H9 (cell line): ENCODE measurements around the gene IFT52. TPM values are rescaled to one million over a fixed set of nuclear protein-coding genes. Genes with fewer than 3 reads are reported as not detected.

ENCODE experiments used
- DNase-seq: peaks from one replicate; pipeline ENCODE4 v3.0.0-alpha.2; 2017
- H2AFZ ChIP-seq: one replicate; pipeline ENCODE4 v1.6.1; 2013; ENCODE audit warnings: mild to moderate bottlenecking, low read length, control low read depth, moderate library complexity
- H2AK5ac ChIP-seq: 2 replicates; pipeline ENCODE4 v1.6.1; 2013; ENCODE audit warnings: low read length, control low read depth, mixed read lengths; ENCODE audit not compliant: insufficient read length
- H2BK120ac ChIP-seq: one replicate; pipeline ENCODE4 v1.6.1; 2013; ENCODE audit warnings: low read depth, mild to moderate bottlenecking, low read length, control low read depth, inconsistent platforms; ENCODE audit not compliant: poor library complexity, severe bottlenecking
- H2BK12ac ChIP-seq: 2 replicates; pipeline ENCODE4 v1.6.1; 2013; ENCODE audit warnings: low read length, control low read depth, mixed read lengths, low read depth; ENCODE audit not compliant: insufficient read length
- H2BK15ac ChIP-seq: 2 replicates; pipeline ENCODE4 v1.6.1; 2013; ENCODE audit warnings: low read depth, low read length, control low read depth
- H2BK20ac ChIP-seq: one replicate; pipeline ENCODE4 v1.6.1; 2013; ENCODE audit warnings: low read depth, mild to moderate bottlenecking, low read length, control low read depth, inconsistent platforms; ENCODE audit not compliant: poor library complexity, severe bottlenecking
- H2BK5ac ChIP-seq: 2 replicates; pipeline ENCODE4 v1.6.1; 2013; ENCODE audit warnings: low read length, control low read depth, mixed read lengths; ENCODE audit not compliant: insufficient read length
- H3K14ac ChIP-seq: 2 replicates; pipeline ENCODE4 v1.6.1; 2013; ENCODE audit warnings: low read length, control low read depth; ENCODE audit not compliant: insufficient read depth
- H3K18ac ChIP-seq: 2 replicates; pipeline ENCODE4 v1.6.1; 2013; ENCODE audit warnings: low read depth, mild to moderate bottlenecking, mixed read lengths, low read length, control low read depth; ENCODE audit not compliant: insufficient read length
- H3K23ac ChIP-seq: 2 replicates; pipeline ENCODE4 v1.6.1; 2013; ENCODE audit warnings: low read length, control low read depth, mixed read lengths, low read depth; ENCODE audit not compliant: insufficient read length
- H3K23me2 ChIP-seq: 2 replicates; pipeline ENCODE4 v1.6.1; 2013; ENCODE audit warnings: low read depth, mild to moderate bottlenecking, mixed read lengths, low read length, control low read depth; ENCODE audit not compliant: insufficient read length, poor library complexity, severe bottlenecking
- H3K27ac ChIP-seq: 2 replicates; pipeline ENCODE4 v1.5.1; 2013; ENCODE audit warnings: low read length, control low read depth, mixed read lengths, low read depth; ENCODE audit not compliant: insufficient read length
- H3K27me3 ChIP-seq: 2 replicates; pipeline ENCODE4 v1.6.1; 2013; ENCODE audit warnings: low read length, control low read depth, inconsistent platforms; ENCODE audit not compliant: insufficient read depth
- H3K4ac ChIP-seq: 2 replicates; pipeline ENCODE4 v1.6.1; 2013; ENCODE audit warnings: low read depth, mild to moderate bottlenecking, control low read depth, inconsistent platforms, low read length, moderate library complexity
- H3K4me1 ChIP-seq: 2 replicates; pipeline ENCODE4 v1.6.1; 2013; ENCODE audit warnings: low read length, control low read depth, inconsistent platforms; ENCODE audit not compliant: insufficient read depth
- H3K4me2 ChIP-seq: 2 replicates; pipeline ENCODE4 v1.6.1; 2013; ENCODE audit warnings: low read length, control low read depth, mixed read lengths; ENCODE audit not compliant: insufficient read length, insufficient read depth
- H3K56ac ChIP-seq: 2 replicates; pipeline ENCODE4 v1.6.1; 2013; ENCODE audit warnings: low read depth, mild to moderate bottlenecking, mixed read lengths, low read length, control low read depth; ENCODE audit not compliant: insufficient read length
- H3K79me1 ChIP-seq: 2 replicates; pipeline ENCODE4 v1.6.1; 2013; ENCODE audit warnings: low read depth, mild to moderate bottlenecking, moderate library complexity, low read length, control low read depth, inconsistent platforms; ENCODE audit not compliant: insufficient read depth, poor library complexity, severe bottlenecking
- H3K79me2 ChIP-seq: 2 replicates; pipeline ENCODE4 v1.6.1; 2013; ENCODE audit warnings: low read length, control low read depth, inconsistent platforms; ENCODE audit not compliant: insufficient read depth
- H3K9ac ChIP-seq: 2 replicates; pipeline ENCODE4 v1.6.1; 2013; ENCODE audit warnings: low read length, control low read depth, mixed read lengths; ENCODE audit not compliant: insufficient read length; ENCODE audit errors: extremely low read depth
- H3K9me3 ChIP-seq: one replicate; pipeline ENCODE4 v1.6.1; 2013; ENCODE audit warnings: low read depth, low read length, inconsistent platforms; ENCODE audit not compliant: control insufficient read depth
- H3T11ph ChIP-seq: one replicate; pipeline ENCODE4 v1.6.1; 2013; ENCODE audit warnings: mild to moderate bottlenecking, low read length, control low read depth, inconsistent platforms
- H4K20me1 ChIP-seq: one replicate; pipeline ENCODE4 v1.6.1; 2013; ENCODE audit not compliant: control insufficient read depth, insufficient read length, insufficient read depth
- H4K5ac ChIP-seq: 2 replicates; pipeline ENCODE4 v1.6.1; 2013; ENCODE audit warnings: low read depth, mild to moderate bottlenecking, mixed read lengths, low read length, control low read depth; ENCODE audit not compliant: insufficient read length
- H4K8ac ChIP-seq: replicated peaks from 2 replicates; pipeline ENCODE4 v1.6.1; 2013; ENCODE audit warnings: low read length, control low read depth, mixed read lengths, low read depth; ENCODE audit not compliant: insufficient read length
- H4K91ac ChIP-seq: 2 replicates; pipeline ENCODE4 v1.6.1; 2013; ENCODE audit warnings: low read depth, mild to moderate bottlenecking, moderate library complexity, mixed read lengths, low read length, control low read depth; ENCODE audit not compliant: insufficient read length
- H3K27ac Mint-ChIP-seq, 3 experiments: 2 replicates in 2 of 3; 3 replicates in 1 of 3; pipeline ENCODE4 v1.8.0; 2020 to 2021; ENCODE audit warnings: mixed read lengths in 3 of 3, mild to moderate bottlenecking in 1 of 3, moderate library complexity in 1 of 3
- H3K27me3 Mint-ChIP-seq: 2 replicates; pipeline ENCODE4 v1.8.0; 2021; ENCODE audit warnings: low read depth, mild to moderate bottlenecking, moderate library complexity, mixed read lengths
- H3K36me3 Mint-ChIP-seq, 3 experiments: 2 replicates in 2 of 3; 3 replicates in 1 of 3; pipeline ENCODE4 v1.8.0; 2020 to 2021; ENCODE audit warnings: low read depth in 3 of 3, mixed read lengths in 3 of 3; ENCODE audit not compliant: insufficient read depth in 1 of 3
- H3K4me1 Mint-ChIP-seq, 2 experiments: 2 replicates each; pipeline ENCODE4 v1.8.0; 2020; ENCODE audit warnings: mixed read lengths in 2 of 2
- H3K4me3 Mint-ChIP-seq, 2 experiments: 2 replicates in 1 of 2; 3 replicates in 1 of 2; pipeline ENCODE4 v1.8.0; 2020 to 2021; ENCODE audit warnings: mild to moderate bottlenecking in 2 of 2, mixed read lengths in 2 of 2, moderate library complexity in 1 of 2
- H3K9me3 Mint-ChIP-seq, 2 experiments: 2 replicates in 1 of 2; 3 replicates in 1 of 2; pipeline ENCODE4 v1.8.0; 2020; ENCODE audit warnings: mild to moderate bottlenecking in 2 of 2, mixed read lengths in 2 of 2, moderate library complexity in 1 of 2
- CTCF ChIP-seq: fragments of 200-600 bp; sonication (generic); conservative IDR thresholded peaks from 3 replicates; pipeline ENCODE4 v1.8.0; 2021; ENCODE audit warnings: antibody characterized with exemption, mild to moderate bottlenecking
- WGBS: extraction: QIAGEN DNeasy Blood & Tissue Kit; methylation state at CpG from one replicate; pipeline ENCODE4 v1.1.7; 2013; ENCODE audit warnings: missing lambda C conversion rate, low lambda C conversion rate, mixed read lengths; ENCODE audit not compliant: insufficient read length; ENCODE audit errors: extremely low coverage; 5-methylcytosine and 5-hydroxymethylcytosine counted together
- total RNA-seq: library from RNA; stranded (reverse); gene quantifications from 2 replicates; pipeline ENCODE4 v1.2.1, GENCODE V29; 2021

The IFT52 gene
- total RNA-seq, 1 experiment from 2014 or later = 44.5 TPM

DNA sequence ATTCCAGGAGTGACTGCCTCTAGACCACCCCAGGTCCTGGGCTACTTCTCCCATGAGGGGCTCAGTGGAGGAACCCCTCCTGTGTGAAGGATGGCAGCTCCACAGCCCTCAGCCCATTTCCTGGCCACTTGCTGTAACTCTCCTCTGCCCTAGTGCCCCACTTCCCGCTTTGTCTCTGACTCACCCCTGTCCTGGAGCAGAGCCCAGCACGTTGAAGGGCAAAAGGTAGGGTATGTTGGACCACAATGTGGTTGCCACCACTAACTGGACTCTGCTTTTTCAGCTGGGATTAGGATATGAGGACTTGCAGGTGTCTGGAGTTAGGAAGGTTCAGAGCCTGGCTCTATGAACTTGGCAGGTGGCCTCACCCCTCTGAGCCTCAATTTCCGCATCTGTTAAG is 78.6 kb downstream of the IFT52 start:
- Mint-ChIP-seq H3K36me3 (peaks cover 15 to 40% (median 29%) of the 10 kb centered on the region in 3 experiments; a peak in 6 of 7 replicates), H3K4me1 (peaks cover 3 to 8% of the 10 kb centered on the region in 2 experiments; a peak in 3 of 4 replicates), H3K9me3 (no peaks in the 10 kb centered on the region), H3K4me3 (peak overlapping the region in 1 of 2 experiments; percentile 87; a peak in 1 of 5 replicates), H3K27ac (peak overlapping the region in 1 of 3 experiments; percentile 44; a peak in 2 of 7 replicates), H3K27me3 (peaks cover 19% of the 10 kb centered on the region)
- H2BK15ac ChIP-seq = no peak overlapping the region
- no peak overlapping the region for H3T11ph ChIP-seq
- TF ChIP-seq CTCF = no peak
- no peak overlapping the region for H3K14ac ChIP-seq
- H3K9ac ChIP-seq = peak overlapping the region; percentile 26
- no peak overlapping the region for H2BK120ac ChIP-seq
- H4K8ac ChIP-seq = no peak overlapping the region
- no peaks in the 10 kb centered on the region; the same call in 1 of the 2 replicates for H3K27me3 ChIP-seq
- peaks cover 8% of the 10 kb centered on the region for H3K79me1 ChIP-seq
- H3K9me3 ChIP-seq = no peaks in the 10 kb centered on the region
- no peaks in the 10 kb centered on the region for H3K4me1 ChIP-seq
- no peak overlapping the region for H2AFZ ChIP-seq
- H2BK12ac ChIP-seq = no peak overlapping the region
- H3K56ac ChIP-seq = no peak overlapping the region
- H3K18ac ChIP-seq = no peak overlapping the region
- peaks cover 10% of the 10 kb centered on the region; the same call in 1 of the 2 replicates for H3K79me2 ChIP-seq
- H3K4ac ChIP-seq = no peak overlapping the region
- H2BK20ac ChIP-seq = no peak overlapping the region
- no peak overlapping the region for H2BK5ac ChIP-seq
- no peak for DNase-seq
- no peak overlapping the region for H3K4me2 ChIP-seq
- WGBS = no CpG with 5 or more reads among the region's 3 CpGs
- H3K23me2 ChIP-seq = peaks cover 6% of the 10 kb centered on the region
- no peaks in the 10 kb centered on the region for H4K20me1 ChIP-seq
- H3K27ac ChIP-seq = no peak overlapping the region
- H4K5ac ChIP-seq = peak overlapping the region; percentile 64
- no peak overlapping the region for H4K91ac ChIP-seq
- no peak overlapping the region for H3K23ac ChIP-seq
- no peak overlapping the region for H2AK5ac ChIP-seq
